AG10803 (cell line): ENCODE measurements around the gene ATP5F1A.

Source experiments
- DNase-seq: peaks from one replicate; pipeline ENCODE4 v3.0.0; 2010; ENCODE audit warnings: low read depth
- H3K4me3 ChIP-seq: 2 replicates; pipeline ENCODE4 v1.5.1; 2011; ENCODE audit warnings: mild to moderate bottlenecking, low read length, control low read depth
- CTCF ChIP-seq: conservative IDR thresholded peaks from 2 replicates; pipeline ENCODE4 v1.5.1; 2011; ENCODE audit warnings: mild to moderate bottlenecking, low read length, control low read depth, inconsistent platforms

The ATP5F1A gene

GRCh38 chr18:46046126-46046525 lies 52.0 kb downstream of the ATP5F1A start:
- TF ChIP-seq CTCF, result no peak
- no peak for DNase-seq
- no peak overlapping the region for H3K4me3 ChIP-seq

GRCh38 chr18:46042571-46043123 lies 55.4 kb downstream of the ATP5F1A start:
- DNase-seq, result peak; percentile 79
- no peak for TF ChIP-seq CTCF
- no peak overlapping the region for H3K4me3 ChIP-seq

- H3K4me3 ChIP-seq, result no peak overlapping the region
- TF ChIP-seq CTCF, result no peak
- DNase-seq, result no peak
Measured at GRCh38 chr18:46040747-46041104, 57.4 kb downstream of the ATP5F1A start.

GRCh38 chr18:46040033-46040746 lies 57.9 kb downstream of the ATP5F1A start:
- no peak for TF ChIP-seq CTCF
- H3K4me3 ChIP-seq, result no peak overlapping the region
- no peak for DNase-seq

GRCh38 chr18:46037512-46038305 lies 60.4 kb downstream of the ATP5F1A start:
- no peak overlapping the region for H3K4me3 ChIP-seq
- no peak for DNase-seq
- TF ChIP-seq CTCF, result no peak

- DNase-seq, result peak; percentile 75
- TF ChIP-seq CTCF, result no peak
- no peak overlapping the region for H3K4me3 ChIP-seq
Measured at GRCh38 chr18:46035696-46036680, 62.1 kb downstream of the ATP5F1A start.
